ENCODE measurements around the gene SDK1. TPM values are rescaled to one million over a fixed set of nuclear protein-coding genes. Genes with fewer than 3 reads are reported as not detected.

Gene SDK1
- total RNA-seq, 2 experiments from 2014 or later, result 0.10 to 0.17 TPM

GRCh38 chr7:4237296-4238235, 936.5 kb downstream of the SDK1 start:
- DNase-seq, result no peak
- Mint-ChIP-seq H3K27ac (no peak overlapping the region), H3K4me1 (peaks cover 11% of the 10 kb centered on the region), H3K4me3 (no peak overlapping the region), H3K27me3 (no peaks in the 10 kb centered on the region), H3K9me3 (peaks cover 2% of the 10 kb centered on the region), H3K36me3 (ENCODE audit: low read depth) (no peaks in the 10 kb centered on the region)
- POLR2A ChIA-PET, result no interaction called here
- CTCF ChIA-PET, result no interaction called here

DNA sequence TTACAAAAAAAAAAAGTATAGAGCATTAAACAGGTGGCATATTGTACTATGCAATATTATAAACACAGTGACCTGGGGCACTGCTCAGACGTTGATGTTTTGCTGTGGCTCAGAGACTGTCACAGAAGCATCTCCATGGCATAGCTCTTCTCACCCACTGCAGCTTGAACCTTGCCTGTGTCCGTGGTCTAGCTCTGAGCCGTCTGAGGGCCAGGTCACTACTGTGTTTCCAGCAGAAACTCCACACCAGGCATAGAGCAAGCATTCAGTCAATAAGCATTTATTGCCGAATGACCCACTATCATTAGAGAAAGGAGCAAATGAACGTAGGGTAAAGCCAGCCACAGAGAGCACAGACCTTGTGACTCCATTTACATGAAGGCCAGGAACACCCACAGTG, 937.8 kb downstream of the SDK1 start:
- ChIA-PET POLR2A (no interaction called here), CTCF (no interaction called here)
- no peaks in the 10 kb centered on the region for H3K27me3 Mint-ChIP-seq
- H3K36me3 Mint-ChIP-seq (ENCODE audit: low read depth), result no peaks in the 10 kb centered on the region
- H3K27ac Mint-ChIP-seq, result no peak overlapping the region
- no peak for DNase-seq
- peaks cover 11% of the 10 kb centered on the region for H3K4me1 Mint-ChIP-seq
- H3K4me3 Mint-ChIP-seq, result no peak overlapping the region
- H3K9me3 Mint-ChIP-seq, result peaks cover 2% of the 10 kb centered on the region

DNA sequence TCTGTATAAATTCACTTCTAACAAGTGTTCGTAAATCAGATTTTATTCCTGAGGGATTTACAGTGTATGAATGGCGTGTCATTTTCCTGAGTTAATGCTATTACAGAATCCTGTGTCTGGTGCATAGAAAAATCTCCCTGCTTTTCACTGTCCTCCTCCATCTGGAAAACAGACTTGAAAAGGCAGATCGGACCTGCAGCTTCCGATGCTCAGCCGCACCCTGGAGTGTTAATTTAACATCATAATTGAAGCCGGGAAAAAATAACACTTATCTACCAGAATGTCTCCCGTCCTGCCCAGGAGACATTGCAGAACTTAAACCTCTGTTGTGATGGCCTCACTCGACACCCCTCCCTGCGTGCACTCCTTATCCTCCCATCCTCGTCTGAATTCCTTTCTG, 939.0 kb downstream of the SDK1 start:
- DNase-seq, result no peak
- Mint-ChIP-seq H3K27ac (no peak overlapping the region), H3K27me3 (no peaks in the 10 kb centered on the region), H3K9me3 (peaks cover 5% of the 10 kb centered on the region), H3K4me1 (peaks cover 11% of the 10 kb centered on the region), H3K4me3 (no peak overlapping the region), H3K36me3 (ENCODE audit: low read depth) (no peaks in the 10 kb centered on the region)
- CTCF ChIA-PET, result no interaction called here
- POLR2A ChIA-PET, result no interaction called here

DNA sequence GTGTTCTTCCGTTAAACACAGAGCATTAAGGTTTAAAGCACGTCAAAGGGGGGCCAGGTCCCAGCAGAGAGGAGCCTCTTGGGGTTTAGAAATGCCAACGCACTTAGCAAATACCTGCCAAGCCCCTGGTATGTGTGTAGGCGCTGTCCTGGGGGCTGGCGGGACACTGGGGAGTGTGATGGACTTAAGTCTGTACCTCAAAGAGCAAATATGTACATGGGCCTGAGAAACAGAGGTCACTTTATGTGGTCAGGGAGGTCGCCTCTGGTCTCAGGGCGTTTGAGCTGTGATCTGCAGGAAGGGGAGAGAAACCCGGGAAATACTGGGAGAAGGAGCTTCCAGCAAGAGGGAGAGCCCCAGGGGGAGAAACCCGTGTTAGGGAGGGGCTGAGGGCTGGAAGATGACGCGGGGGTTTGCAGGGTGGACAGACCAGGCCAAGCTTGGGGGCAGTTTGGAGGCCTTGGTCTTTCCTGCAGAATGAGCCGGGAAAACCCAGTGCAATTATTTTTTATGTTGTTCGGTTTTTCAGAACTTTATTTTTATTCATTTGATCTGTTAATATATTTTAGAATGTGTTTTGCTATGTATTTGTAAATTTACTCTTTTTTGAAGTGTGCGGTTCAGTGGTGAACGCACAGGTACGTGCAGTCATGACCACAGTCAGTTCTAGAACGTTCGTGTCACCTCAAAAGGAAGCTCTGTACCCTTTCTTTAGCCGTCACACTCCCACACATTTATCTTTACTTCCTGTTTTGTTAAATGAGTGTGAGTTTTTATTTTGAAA, 939.7 kb downstream of the SDK1 start:
- Mint-ChIP-seq H3K9me3 (peaks cover 8% of the 10 kb centered on the region), H3K27me3 (no peaks in the 10 kb centered on the region), H3K4me1 (peaks cover 11% of the 10 kb centered on the region), H3K4me3 (no peak overlapping the region), H3K27ac (no peak overlapping the region), H3K36me3 (ENCODE audit: low read depth) (no peaks in the 10 kb centered on the region)
- ChIA-PET POLR2A (no interaction called here), CTCF (no interaction called here)
- no peak for DNase-seq

DNA sequence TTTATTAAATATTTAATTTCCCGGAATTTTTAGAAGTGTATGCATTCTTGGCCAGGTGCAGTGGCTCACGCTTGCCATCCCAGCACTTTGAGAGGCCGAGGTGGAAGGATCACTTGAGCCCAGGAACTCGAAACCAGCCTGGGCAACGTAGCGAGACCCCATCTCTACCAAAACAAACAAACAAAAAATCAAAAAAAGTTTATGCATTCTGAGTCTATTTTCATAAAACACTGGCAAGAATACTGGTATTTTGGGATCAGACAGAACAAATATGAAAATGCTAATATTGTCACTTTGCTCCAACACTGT, 940.2 kb downstream of the SDK1 start:
- CTCF ChIA-PET, result no interaction called here
- no peaks in the 10 kb centered on the region for H3K36me3 Mint-ChIP-seq (ENCODE audit: low read depth)

DNA sequence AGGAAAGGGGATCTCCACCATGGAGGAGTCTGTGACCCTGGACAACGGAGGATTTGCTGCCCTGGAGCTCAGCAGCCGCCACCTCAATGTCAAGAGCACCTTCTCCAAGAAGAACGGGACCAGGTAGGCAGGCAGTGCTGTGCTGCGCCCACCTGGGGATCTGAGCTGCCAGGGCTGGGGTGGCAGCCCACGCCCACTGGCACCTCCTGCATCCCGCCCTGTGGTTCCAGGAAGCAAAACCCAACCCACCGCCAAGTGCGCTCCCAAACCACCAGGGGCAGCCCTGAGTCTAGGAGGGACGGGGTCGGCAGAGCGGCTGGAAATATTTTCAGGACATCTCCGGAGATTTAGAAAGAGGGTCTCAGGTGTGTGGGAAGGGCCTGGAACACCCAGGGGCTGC, 940.7 kb downstream of the SDK1 start:
- Mint-ChIP-seq H3K36me3 (ENCODE audit: low read depth) (no peaks in the 10 kb centered on the region), H3K27ac (no peak overlapping the region), H3K9me3 (peaks cover 8% of the 10 kb centered on the region), H3K4me1 (peaks cover 11% of the 10 kb centered on the region), H3K4me3 (no peak overlapping the region), H3K27me3 (no peaks in the 10 kb centered on the region)
- CTCF ChIA-PET, result no interaction called here
- DNase-seq, result no peak
- POLR2A ChIA-PET, result no interaction called here

More for the DNA sequence above, 940.2 kb downstream of the SDK1 start:
- H3K4me3 Mint-ChIP-seq, result no peak overlapping the region
- POLR2A ChIA-PET, result no interaction called here
- H3K9me3 Mint-ChIP-seq, result peaks cover 8% of the 10 kb centered on the region
- peaks cover 11% of the 10 kb centered on the region for H3K4me1 Mint-ChIP-seq
- no peak for DNase-seq
- no peaks in the 10 kb centered on the region for H3K27me3 Mint-ChIP-seq
- no peak overlapping the region for H3K27ac Mint-ChIP-seq

- H3K4me1 Mint-ChIP-seq, result peaks cover 11% of the 10 kb centered on the region
- ChIA-PET CTCF (no interaction called here), POLR2A (no interaction called here)
- H3K27ac Mint-ChIP-seq, result no peak overlapping the region
- H3K9me3 Mint-ChIP-seq, result peaks cover 8% of the 10 kb centered on the region
- DNase-seq, result no peak
- no peaks in the 10 kb centered on the region for H3K36me3 Mint-ChIP-seq (ENCODE audit: low read depth)
- H3K27me3 Mint-ChIP-seq, result no peaks in the 10 kb centered on the region
- no peak overlapping the region for H3K4me3 Mint-ChIP-seq
Measured at GRCh38 chr7:4242706-4243105, 941.7 kb downstream of the SDK1 start.

DNA sequence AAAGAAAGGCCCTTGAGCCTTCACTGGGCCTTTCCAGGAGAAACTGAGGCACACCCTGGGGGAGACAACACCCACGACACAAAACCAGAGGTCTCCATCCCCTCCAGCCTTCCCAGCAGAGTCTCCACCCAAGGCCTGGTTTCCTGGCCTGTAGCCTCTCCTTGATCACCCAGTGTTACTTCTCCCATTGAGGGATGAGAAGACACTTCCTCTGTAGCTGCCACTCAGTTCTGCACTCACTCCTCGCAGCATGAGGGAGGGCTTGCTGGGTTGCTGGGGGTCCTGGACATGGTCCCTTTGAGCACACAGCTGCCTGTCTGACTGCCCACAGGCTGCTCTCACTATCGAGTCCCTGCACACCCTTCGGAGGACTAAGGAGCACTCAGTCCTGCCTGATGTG, 943.0 kb downstream of the SDK1 start:
- no peaks in the 10 kb centered on the region for H3K36me3 Mint-ChIP-seq (ENCODE audit: low read depth)
- CTCF ChIA-PET, result no interaction called here
- no peak for DNase-seq
- no peak overlapping the region for H3K27ac Mint-ChIP-seq
- no peaks in the 10 kb centered on the region for H3K27me3 Mint-ChIP-seq
- POLR2A ChIA-PET, result no interaction called here
- peaks cover 11% of the 10 kb centered on the region for H3K4me1 Mint-ChIP-seq
- no peak overlapping the region for H3K4me3 Mint-ChIP-seq
- H3K9me3 Mint-ChIP-seq, result peaks cover 16% of the 10 kb centered on the region

- peaks cover 11% of the 10 kb centered on the region for H3K4me1 Mint-ChIP-seq
- H3K27ac Mint-ChIP-seq, result no peak overlapping the region
- POLR2A ChIA-PET, result no interaction called here
- H3K4me3 Mint-ChIP-seq, result no peak overlapping the region
- H3K27me3 Mint-ChIP-seq, result no peaks in the 10 kb centered on the region
- H3K9me3 Mint-ChIP-seq, result peaks cover 16% of the 10 kb centered on the region
- no peak for DNase-seq
- H3K36me3 Mint-ChIP-seq (ENCODE audit: low read depth), result no peaks in the 10 kb centered on the region
- CTCF ChIA-PET, result no interaction called here
Measured at GRCh38 chr7:4244635-4245034, 943.6 kb downstream of the SDK1 start.

- H3K27ac Mint-ChIP-seq, result no peak overlapping the region
- H3K27me3 Mint-ChIP-seq, result no peaks in the 10 kb centered on the region
- ChIA-PET CTCF (no interaction called here), POLR2A (no interaction called here)
- peaks cover 16% of the 10 kb centered on the region for H3K9me3 Mint-ChIP-seq
- peaks cover 7% of the 10 kb centered on the region for H3K4me1 Mint-ChIP-seq
- no peaks in the 10 kb centered on the region for H3K36me3 Mint-ChIP-seq (ENCODE audit: low read depth)
- DNase-seq, result no peak
- H3K4me3 Mint-ChIP-seq, result no peak overlapping the region
Measured at GRCh38 chr7:4245135-4245865, 944.2 kb downstream of the SDK1 start.

DNA sequence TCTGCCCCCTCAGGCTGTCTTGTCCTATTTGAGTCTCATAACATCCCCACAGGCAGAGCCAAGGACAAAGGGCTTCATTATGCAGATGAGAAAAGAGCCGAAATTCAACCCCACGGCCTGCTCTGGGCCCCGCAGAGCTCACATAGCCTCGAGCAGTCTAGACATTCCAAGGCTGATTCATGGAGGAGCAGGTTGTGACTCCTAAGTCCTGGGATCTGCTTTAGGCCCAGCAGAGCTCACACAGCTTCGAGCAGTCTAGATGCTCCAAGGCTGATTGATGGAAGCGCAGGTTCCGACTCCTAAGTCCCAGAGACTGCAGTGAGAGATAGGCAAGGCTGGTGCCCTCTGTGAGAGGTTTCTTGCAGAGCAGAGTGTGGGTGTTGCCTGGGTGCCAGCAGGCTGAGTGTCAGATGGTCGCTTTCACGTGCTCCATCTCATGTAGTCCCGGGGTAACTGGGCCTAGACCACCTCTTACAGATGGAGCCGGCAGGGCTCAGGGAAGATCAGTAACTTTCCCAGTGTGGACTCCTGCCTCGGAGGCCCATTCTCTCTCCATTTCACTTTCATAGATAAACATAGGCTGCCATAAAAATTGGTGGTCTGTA, 944.9 kb downstream of the SDK1 start:
- no peaks in the 10 kb centered on the region for H3K27me3 Mint-ChIP-seq
- ChIA-PET CTCF (no interaction called here), POLR2A (no interaction called here)
- no peak overlapping the region for H3K4me3 Mint-ChIP-seq
- no peak overlapping the region for H3K27ac Mint-ChIP-seq
- H3K4me1 Mint-ChIP-seq, result peaks cover 2% of the 10 kb centered on the region
- H3K9me3 Mint-ChIP-seq, result peaks cover 16% of the 10 kb centered on the region
- H3K36me3 Mint-ChIP-seq (ENCODE audit: low read depth), result no peaks in the 10 kb centered on the region
- no peak for DNase-seq

DNA sequence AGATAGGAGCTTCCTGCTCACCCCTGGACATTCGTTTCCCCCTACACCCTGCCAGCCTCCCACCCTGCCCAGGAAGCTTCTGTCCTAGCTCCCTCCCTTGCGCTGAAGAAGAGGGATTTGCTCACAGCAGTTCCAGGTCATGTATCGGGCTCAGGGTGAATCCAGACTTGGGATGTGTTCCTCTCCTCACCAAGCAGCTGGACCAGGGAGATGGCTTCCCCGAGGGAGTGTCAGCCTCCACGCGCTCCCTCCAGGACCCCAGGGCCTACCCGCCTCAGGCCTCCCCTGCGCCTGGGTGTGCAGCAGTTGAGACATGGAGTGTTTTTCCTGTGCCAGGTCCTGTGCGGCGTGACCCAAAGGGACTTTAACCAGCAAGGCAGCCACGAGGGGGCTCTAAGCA, 945.5 kb downstream of the SDK1 start:
- Mint-ChIP-seq H3K4me1 (peaks cover 1% of the 10 kb centered on the region), H3K36me3 (ENCODE audit: low read depth) (no peaks in the 10 kb centered on the region), H3K27ac (no peak overlapping the region), H3K4me3 (no peak overlapping the region), H3K9me3 (peaks cover 18% of the 10 kb centered on the region), H3K27me3 (no peaks in the 10 kb centered on the region)
- CTCF ChIA-PET, result no interaction called here
- DNase-seq, result no peak
- POLR2A ChIA-PET, result no interaction called here

Data from activated CD4-positive, alpha-beta T cell treated with anti-CD3 and anti-CD28 coated beads, Interleukin-2, amount 10 ng/mL, durations not matched to agents 7 days and 5 days (primary cell).